ENCODE measurements around the gene FAM107B. TPM values are rescaled to one million over a fixed set of nuclear protein-coding genes. Genes with fewer than 3 reads are reported as not detected.

Gene FAM107B
- total RNA-seq, 1 experiment from 2014 or later: 41.6 TPM

GRCh38 chr10:14673189-14673861, 101.4 kb downstream of the FAM107B start:
- H3K27me3 ChIP-seq (ENCODE audit: insufficient read depth, low read length): no peaks in the 10 kb centered on the region; the same call in 1 of the 2 replicates
- no peaks in the 10 kb centered on the region for H3K79me2 ChIP-seq (ENCODE audit: insufficient read depth, low read length)
- H3K4me3 ChIP-seq (replicated peaks in 1 of 2; ENCODE audit: low read depth in 1 of 2, low read length in 2 of 2): no peak overlapping the region
- H2AFZ ChIP-seq (ENCODE audit: low read depth, low read length, poor library complexity, severe bottlenecking): no peak overlapping the region
- BruUV-seq (replicated peaks): no TSS peak
- no peaks in the 10 kb centered on the region for H3K9me2 ChIP-seq (ENCODE audit: insufficient read depth)
- TF ChIP-seq, protein P1, sequence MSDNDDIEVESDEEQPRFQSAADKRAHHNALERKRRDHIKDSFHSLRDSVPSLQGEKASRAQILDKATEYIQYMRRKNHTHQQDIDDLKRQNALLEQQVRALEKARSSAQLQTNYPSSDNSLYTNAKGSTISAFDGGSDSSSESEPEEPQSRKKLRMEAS (IDR thresholded peaks at IDR 0.05): no peak
- no peak for TF ChIP-seq CTCF (IDR thresholded peaks at IDR 0.05 in 2 of 3, conservative IDR thresholded peaks at IDR 0.05 in 1 of 3; ENCODE audit: borderline replicate concordance in 1 of 3, insufficient read depth in 1 of 3, low read depth in 2 of 3, low read length in 2 of 3)
- no peak for TF ChIP-seq SRF (IDR thresholded peaks at IDR 0.05; ENCODE audit: low read depth)
- TF ChIP-seq, protein P2, sequence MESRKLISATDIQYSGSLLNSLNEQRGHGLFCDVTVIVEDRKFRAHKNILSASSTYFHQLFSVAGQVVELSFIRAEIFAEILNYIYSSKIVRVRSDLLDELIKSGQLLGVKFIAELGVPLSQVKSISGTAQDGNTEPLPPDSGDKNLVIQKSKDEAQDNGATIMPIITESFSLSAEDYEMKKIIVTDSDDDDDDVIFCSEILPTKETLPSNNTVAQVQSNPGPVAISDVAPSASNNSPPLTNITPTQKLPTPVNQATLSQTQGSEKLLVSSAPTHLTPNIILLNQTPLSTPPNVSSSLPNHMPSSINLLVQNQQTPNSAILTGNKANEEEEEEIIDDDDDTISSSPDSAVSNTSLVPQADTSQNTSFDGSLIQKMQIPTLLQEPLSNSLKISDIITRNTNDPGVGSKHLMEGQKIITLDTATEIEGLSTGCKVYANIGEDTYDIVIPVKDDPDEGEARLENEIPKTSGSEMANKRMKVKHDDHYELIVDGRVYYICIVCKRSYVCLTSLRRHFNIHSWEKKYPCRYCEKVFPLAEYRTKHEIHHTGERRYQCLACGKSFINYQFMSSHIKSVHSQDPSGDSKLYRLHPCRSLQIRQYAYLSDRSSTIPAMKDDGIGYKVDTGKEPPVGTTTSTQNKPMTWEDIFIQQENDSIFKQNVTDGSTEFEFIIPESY (IDR thresholded peaks at IDR 0.05; ENCODE audit: extremely low read depth, insufficient replicate concordance, low read length): no peak
- TF ChIP-seq CBX3 (IDR thresholded peaks at IDR 0.05; ENCODE audit: low read depth): no peak
- TF ChIP-seq ATF3 (IDR thresholded peaks at IDR 0.05): no peak
- TF ChIP-seq SP1 (IDR thresholded peaks at IDR 0.05; ENCODE audit: low read depth): no peak
- no peak for TF ChIP-seq JUND (IDR thresholded peaks at IDR 0.05)
- TF ChIP-seq ELF1 (IDR thresholded peaks at IDR 0.05; ENCODE audit: borderline replicate concordance, low read depth): no peak
- no peak for TF ChIP-seq EZH2 (IDR thresholded peaks at IDR 0.05)
- no peak for TF ChIP-seq EGR1 (IDR thresholded peaks at IDR 0.05; ENCODE audit: low read depth)
- TF ChIP-seq POLR2A (IDR thresholded peaks at IDR 0.05; ENCODE audit: borderline replicate concordance, extremely low read depth, insufficient read depth, insufficient read length): no peak
- TF ChIP-seq RAD21 (IDR thresholded peaks at IDR 0.05; ENCODE audit: low read depth): no peak
- no peak overlapping the region for H3K9ac ChIP-seq (ENCODE audit: low read length)
- H4K20me1 ChIP-seq (ENCODE audit: insufficient read depth): no peaks in the 10 kb centered on the region
- no peaks in the 10 kb centered on the region for H3K36me3 ChIP-seq (ENCODE audit: control insufficient read depth in 1 of 2, insufficient read depth in 2 of 2, low read length in 2 of 2)
- H3K9me3 ChIP-seq (ENCODE audit: control insufficient read depth in 1 of 2, insufficient read depth in 1 of 2, low read depth in 1 of 2, low read length in 2 of 2): no peaks in the 10 kb centered on the region
- ChIA-PET RAD21 (ENCODE audit: low non-redundant PET in 1 of 2, low total read pairs in 2 of 2, uncharacterized antibody in 2 of 2, unreplicated experiment in 2 of 2) (no interaction called here), POLR2A (no interaction called here), CTCF (no interaction called here)
- H3K27ac ChIP-seq (ENCODE audit: low read depth, low read length): no peak overlapping the region
- intact Hi-C loops (cut with micrococcal nuclease): no loop called here
- no peak for DNase-seq (ENCODE audit: low read depth, low spot score)
- no peak for ATAC-seq
- 0 out of 4 replicates have a peak, but pooled peaks cover 0 to 5% of the 10 kb centered on the region in 2 experiments for H3K4me1 ChIP-seq (ENCODE audit: control insufficient read depth in 1 of 2, insufficient read depth in 2 of 2, low read length in 2 of 2)
- no peak overlapping the region for H3K4me2 ChIP-seq (ENCODE audit: low read length)
